Suprapubic skin (tissue), 4 donors: ENCODE measurements around the gene BTBD18. TPM values are rescaled to one million over a fixed set of nuclear protein-coding genes. Genes with fewer than 3 reads are reported as not detected.

Experiments
- DNase-seq, 2 donors: peaks; one replicate each; pipeline ENCODE4 v3.0.0-alpha.2; 2019; ENCODE audit warnings: low spot score in 2 of 2
- H3K27ac ChIP-seq: fragments of 200-600 bp; sonication (generic); one replicate; pipeline ENCODE4 v1.5.1; 2019
- H3K27me3 ChIP-seq: fragments of 200-600 bp; sonication (generic); one replicate; pipeline ENCODE4 v1.5.1; 2019
- H3K36me3 ChIP-seq: fragments of 200-600 bp; sonication (generic); one replicate; pipeline ENCODE4 v1.5.1; 2019
- H3K4me1 ChIP-seq: fragments of 200-600 bp; sonication (generic); one replicate; pipeline ENCODE4 v1.5.1; 2019
- H3K4me3 ChIP-seq: fragments of 200-600 bp; sonication (generic); one replicate; pipeline ENCODE4 v1.5.1; 2019; ENCODE audit warnings: mild to moderate bottlenecking
- H3K9me3 ChIP-seq: fragments of 200-600 bp; sonication (generic); one replicate; pipeline ENCODE4 v1.5.1; 2019
- CTCF ChIP-seq, 2 donors: fragments of 200-600 bp in 1 of 2; fragments of 450-650 bp in 1 of 2; sonication (generic) in 1 of 2; IDR thresholded peaks; one replicate each; pipeline ENCODE4 v1.5.1; 2016 to 2019; ENCODE audit warnings: antibody characterized with exemption in 2 of 2, mild to moderate bottlenecking in 1 of 2, moderate library complexity in 1 of 2
- EP300 ChIP-seq: sonication (generic); formaldehyde crosslinking; IDR thresholded peaks from one replicate; pipeline ENCODE4 v1.6.1; 2017; ENCODE audit warnings: antibody characterized with exemption
- POLR2A ChIP-seq, 2 donors: fragments of 450-650 bp; IDR thresholded peaks; one replicate each; pipeline ENCODE4 v1.6.1; 2017; ENCODE audit warnings: antibody characterized with exemption in 2 of 2, mild to moderate bottlenecking in 2 of 2, moderate library complexity in 2 of 2
- POLR2AphosphoS5 ChIP-seq, 3 donors: sonication (generic); formaldehyde crosslinking; IDR thresholded peaks; one replicate each; pipeline ENCODE4 v1.6.1; 2017; ENCODE audit warnings: antibody characterized with exemption in 3 of 3
- WGBS: methylation state at CpG from one replicate; pipeline ENCODE4 v1.1.5; 2018; 5-methylcytosine and 5-hydroxymethylcytosine counted together
- total RNA-seq, 4 donors: library from RNA; depleted of rRNA; stranded (reverse); fragments of >200 nt; gene quantifications; one replicate each; pipeline ENCODE4 v1.1.0, GENCODE V29; 2016

The BTBD18 gene
- total RNA-seq, 4 donors from 2014 or later = not detected

GRCh38 chr11:57779276-57779675 lies 27.7 kb upstream of the BTBD18 start:
- TF ChIP-seq POLR2AphosphoS5 (IDR thresholded peaks at IDR 0.05) = peak in 1 of 3 donors; percentile 39
- TF ChIP-seq POLR2A (IDR thresholded peaks at IDR 0.05) = no peak
- 25% methylated on average over 1 of the region's 1 CpG for WGBS
- Histone ChIP-seq H3K36me3 (no peaks in the 10 kb centered on the region), H3K27ac (peak overlapping the region; percentile 84), H3K4me1 (peaks cover 97% of the 10 kb centered on the region), H3K27me3 (no peaks in the 10 kb centered on the region), H3K4me3 (peak overlapping the region; percentile 5), H3K9me3 (no peaks in the 10 kb centered on the region)
- no peak for DNase-seq

DNA sequence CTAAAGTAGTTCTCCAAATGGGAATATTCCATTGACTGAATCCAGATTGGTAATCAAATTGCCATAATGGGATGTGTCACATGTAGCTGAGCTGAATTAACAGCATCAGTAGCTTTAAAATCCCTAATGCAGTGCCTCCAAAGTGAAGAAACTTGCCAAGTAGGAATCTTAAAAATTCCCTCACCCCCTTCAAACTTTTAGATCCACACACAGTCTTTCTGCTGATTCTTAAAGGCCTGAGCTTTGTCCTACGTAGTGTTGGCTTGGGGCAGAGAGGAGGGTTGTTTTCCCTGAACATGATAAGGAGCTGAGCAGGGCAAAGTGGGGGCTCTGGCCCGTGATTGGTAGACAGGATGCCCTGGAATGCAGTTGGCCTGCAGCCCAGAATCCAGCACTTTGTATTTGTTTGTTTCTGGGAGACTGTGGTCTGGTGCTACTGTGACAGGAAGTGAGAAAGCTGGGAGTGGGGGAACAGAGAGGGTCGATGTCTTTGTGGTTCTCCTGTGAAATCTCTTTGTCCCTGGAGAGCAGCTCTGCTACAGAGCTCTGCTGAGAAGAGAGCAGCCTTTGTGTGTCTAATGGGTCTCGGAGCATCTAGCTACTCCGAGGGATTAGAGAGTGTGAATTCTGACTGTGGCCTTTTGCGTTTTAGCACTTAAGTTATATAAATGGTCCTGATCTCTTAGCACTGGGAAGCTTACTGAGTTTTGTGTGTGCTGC lies 26.9 kb upstream of the BTBD18 start:
- DNase-seq = peak; percentile 90 to 95
- no peaks in the 10 kb centered on the region for H3K9me3 ChIP-seq
- peak overlapping the region; percentile 84 for H3K27ac ChIP-seq
- H3K4me1 ChIP-seq = peaks cover 95% of the 10 kb centered on the region
- H3K36me3 ChIP-seq = no peaks in the 10 kb centered on the region
- no peaks in the 10 kb centered on the region for H3K27me3 ChIP-seq
- peak overlapping the region; percentile 5 for H3K4me3 ChIP-seq
- TF ChIP-seq CTCF (IDR thresholded peaks at IDR 0.05) (no peak), POLR2AphosphoS5 (IDR thresholded peaks at IDR 0.05) (peak in 1 of 3 donors; percentile 47)
- 9% methylated on average over 6 of the region's 6 CpGs for WGBS

DNA sequence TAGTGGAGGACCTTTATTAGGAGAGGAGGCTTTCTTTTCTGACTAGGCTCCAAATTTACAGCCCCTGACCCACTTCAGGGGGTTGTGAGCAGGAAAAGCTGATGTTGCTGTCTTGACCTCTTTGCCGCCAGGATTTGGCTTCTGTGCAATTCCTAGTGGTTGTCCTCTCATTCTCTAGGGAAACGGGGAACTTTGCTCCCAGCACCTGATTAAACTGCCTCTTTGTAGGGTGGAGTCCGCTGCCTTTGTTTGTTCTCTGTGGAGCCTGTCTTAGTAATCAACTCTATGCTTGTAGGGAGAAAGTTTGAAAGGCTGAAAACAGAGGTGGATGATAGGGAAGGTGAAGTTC lies 26.3 kb upstream of the BTBD18 start:
- WGBS = 25% methylated on average over 3 of the region's 3 CpGs
- TF ChIP-seq EP300 (no peak), CTCF (IDR thresholded peaks at IDR 0.05) (no peak), POLR2A (IDR thresholded peaks at IDR 0.05) (no peak), POLR2AphosphoS5 (IDR thresholded peaks at IDR 0.05) (no peak)
- Histone ChIP-seq H3K27ac (peak overlapping the region; percentile 84), H3K4me1 (peaks cover 97% of the 10 kb centered on the region), H3K9me3 (no peaks in the 10 kb centered on the region), H3K4me3 (peak overlapping the region; percentile 5), H3K27me3 (no peaks in the 10 kb centered on the region), H3K36me3 (no peaks in the 10 kb centered on the region)
- no peak for DNase-seq

GRCh38 chr11:57776577-57777210 lies 25.1 kb upstream of the BTBD18 start:
- 15% methylated on average over 2 of the region's 2 CpGs for WGBS
- no peak for DNase-seq

GRCh38 chr11:57776031-57776521 lies 24.5 kb upstream of the BTBD18 start:
- H3K4me1 ChIP-seq = peaks cover 91% of the 10 kb centered on the region
- TF ChIP-seq CTCF (IDR thresholded peaks at IDR 0.05) = no peak
- TF ChIP-seq EP300 = no peak
- no peak for TF ChIP-seq POLR2AphosphoS5 (IDR thresholded peaks at IDR 0.05)
- no peak for TF ChIP-seq POLR2A (IDR thresholded peaks at IDR 0.05)
- no peaks in the 10 kb centered on the region for H3K9me3 ChIP-seq
- H3K36me3 ChIP-seq = no peaks in the 10 kb centered on the region
- DNase-seq = no peak
- H3K27ac ChIP-seq = peak overlapping the region; percentile 84
- WGBS = 50% methylated on average over 3 of the region's 3 CpGs
- H3K4me3 ChIP-seq = no peak overlapping the region
- no peaks in the 10 kb centered on the region for H3K27me3 ChIP-seq

More at GRCh38 chr11:57776577-57777210, 25.1 kb upstream of the BTBD18 start:
- Histone ChIP-seq H3K27ac (peak overlapping the region; percentile 84), H3K36me3 (no peaks in the 10 kb centered on the region), H3K4me3 (no peak overlapping the region), H3K4me1 (peaks cover 94% of the 10 kb centered on the region), H3K9me3 (no peaks in the 10 kb centered on the region), H3K27me3 (no peaks in the 10 kb centered on the region)
- TF ChIP-seq EP300 (no peak), POLR2AphosphoS5 (IDR thresholded peaks at IDR 0.05) (no peak), POLR2A (IDR thresholded peaks at IDR 0.05) (no peak), CTCF (IDR thresholded peaks at IDR 0.05) (no peak)
